ENCODE results near the gene KCNQ1.

DNA sequence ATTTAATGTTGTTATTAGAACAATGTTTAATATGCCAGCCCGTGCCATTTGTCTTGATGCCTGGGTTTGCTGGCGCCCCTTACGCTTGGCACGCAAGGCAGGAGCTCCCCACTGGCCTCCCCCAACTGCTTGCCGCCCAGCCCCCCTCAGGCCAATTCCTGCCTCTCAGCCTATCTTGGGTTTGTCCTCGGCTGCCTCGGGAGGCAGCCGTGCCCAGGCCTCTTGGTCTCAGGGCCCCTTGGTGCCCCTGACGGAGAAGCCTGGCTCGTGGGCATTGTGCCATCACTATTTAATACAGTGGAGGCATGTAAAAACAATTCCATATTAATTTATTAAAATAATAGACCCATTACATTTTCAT, 135.2 kb downstream of the KCNQ1 start:
- TF ChIP-seq POLR2AphosphoS5 (IDR thresholded peaks at IDR 0.05) (no peak), POLR2A (IDR thresholded peaks at IDR 0.05) (no peak)
